ENCODE data around the gene ZNF680.

- TF ChIP-seq CTCF (IDR thresholded peaks at IDR 0.05) (no peak), POLR2A (IDR thresholded peaks at IDR 0.05) (no peak)
These were observed 11.7 kb upstream of the ZNF680 start for GRCh38 chr7:64574540-64575099.

All from adrenal gland (tissue), 5 donors.